K562 (cell line): Measurements from ENCODE around the gene CDC45. TPM values are rescaled to one million over a fixed set of nuclear protein-coding genes. Genes with fewer than 3 reads are reported as not detected.

ENCODE experiments used
- ATF4 ChIP-seq: fragments of 450-650 bp; formaldehyde crosslinking; IDR thresholded peaks from 2 replicates; pipeline ENCODE4 v1.4.0; 2022; ENCODE audit warnings: mild to moderate bottlenecking, moderate library complexity
- FOXA3 ChIP-seq, 2 experiments: fragments of 450-650 bp in 1 of 2; sonication (generic) in 1 of 2; formaldehyde crosslinking; IDR thresholded peaks in 1 of 2; conservative IDR thresholded peaks in 1 of 2; 2 replicates each; pipeline versions ENCODE4 v1.4.0 to v1.8.0; 2020 to 2022; ENCODE audit warnings: mild to moderate bottlenecking in 2 of 2, missing genetic modification reagents in 1 of 2
- RCOR1 ChIP-seq, 2 experiments: IDR thresholded peaks; 2 replicates each; pipeline ENCODE4 v1.6.1; 2012; ENCODE audit warnings: low read depth in 2 of 2, low read length in 2 of 2, borderline replicate concordance in 1 of 2, improper control_type of control experiment in 1 of 2
- RHOXF2B ChIP-seq: fragments of 250-450 bp; sonication (Bioruptor Pico); conservative IDR thresholded peaks from 2 replicates; pipeline ENCODE4 v1.5.1; 2021
- SIRT6 ChIP-seq: IDR thresholded peaks from one replicate; pipeline ENCODE4 v1.6.1; 2012; ENCODE audit warnings: low read depth, mild to moderate bottlenecking, control low read depth, inconsistent platforms, low read length, moderate library complexity
- SMARCC2 ChIP-seq: fragments of 450-650 bp; IDR thresholded peaks from 2 replicates; pipeline ENCODE4 v1.6.1; 2017; ENCODE audit warnings: antibody characterized with exemption, moderate library complexity, mild to moderate bottlenecking, low read depth
- ZC3H4 ChIP-seq: sonication (generic); formaldehyde crosslinking; IDR thresholded peaks from 2 replicates; pipeline ENCODE4 v1.9.0; 2021; ENCODE audit warnings: missing genetic modification reagents, borderline replicate concordance
- ZNF184 ChIP-seq: sonication (generic); formaldehyde crosslinking; IDR thresholded peaks from 2 replicates; pipeline ENCODE4 v1.5.0; 2020; ENCODE audit warnings: missing genetic modification reagents
- ZNF639 ChIP-seq, 2 experiments: fragments of 200-800 bp in 1 of 2; sonication (Bioruptor generic) in 1 of 2; sonication (generic) in 1 of 2; formaldehyde crosslinking in 1 of 2; IDR thresholded peaks in 1 of 2; conservative IDR thresholded peaks in 1 of 2; 2 replicates each; pipeline versions ENCODE4 v1.5.0 to v1.6.1; 2016 to 2020; ENCODE audit warnings: missing compliant biosample characterization in 1 of 2, missing genetic modification characterization in 1 of 2, missing genetic modification reagents in 1 of 2
- polyA plus RNA-seq, 8 experiments: library from polyadenylated mRNA; depleted of rRNA in 4 of 8; stranded (reverse) in 5 of 8; unstranded in 3 of 8; fragments of >200 nt; fragmentation: Nextera tagmentation in 2 of 8; fragmentation: Illumina TruSeq in 1 of 8; extraction: Ambion mirVana in 2 of 8; extraction: Trizol in 1 of 8; gene quantifications; 2 replicates each; pipeline versions ENCODE4 v1.2.1 to v1.2.3, GENCODE V29; 2011 to 2014; ENCODE audit warnings: inconsistent platforms in 1 of 8, missing spikeins in 1 of 8
- total RNA-seq, 7 experiments: library from RNA; depleted of rRNA in 6 of 7; stranded (reverse); fragments of >200 nt in 6 of 7; fragmentation: Illumina TruSeq in 2 of 7; extraction: Trizol in 2 of 7; gene quantifications; 2 replicates each; pipeline versions ENCODE4 v1.2.1 to v1.2.3, GENCODE V29; 2011 to 2021; ENCODE audit warnings: low replicate concordance in 1 of 7
- TF ChIP-seq, protein P1 (sequence below): sonication (generic); formaldehyde crosslinking; IDR thresholded peaks from 2 replicates; pipeline ENCODE4 v1.9.0; 2022; ENCODE audit warnings: mild to moderate bottlenecking, missing genetic modification reagents
- TF ChIP-seq, protein P2 (sequence below): sonication (generic); formaldehyde crosslinking; IDR thresholded peaks from 2 replicates; pipeline ENCODE4 v1.8.0; 2022; ENCODE audit warnings: mild to moderate bottlenecking, low read depth, missing genetic modification reagents
- TF ChIP-seq, protein P3 (sequence below): fragments of 450-650 bp; IDR thresholded peaks from 2 replicates; pipeline ENCODE4 v1.6.1; 2017; ENCODE audit warnings: antibody characterized with exemption, mild to moderate bottlenecking

The CDC45 gene
- total and polyA plus RNA-seq, 9 of the 15 experiments (the other 6 are each of a cell fraction or from before 2014, with no cell fraction given): 251 to 580 (median 410) TPM

DNA sequence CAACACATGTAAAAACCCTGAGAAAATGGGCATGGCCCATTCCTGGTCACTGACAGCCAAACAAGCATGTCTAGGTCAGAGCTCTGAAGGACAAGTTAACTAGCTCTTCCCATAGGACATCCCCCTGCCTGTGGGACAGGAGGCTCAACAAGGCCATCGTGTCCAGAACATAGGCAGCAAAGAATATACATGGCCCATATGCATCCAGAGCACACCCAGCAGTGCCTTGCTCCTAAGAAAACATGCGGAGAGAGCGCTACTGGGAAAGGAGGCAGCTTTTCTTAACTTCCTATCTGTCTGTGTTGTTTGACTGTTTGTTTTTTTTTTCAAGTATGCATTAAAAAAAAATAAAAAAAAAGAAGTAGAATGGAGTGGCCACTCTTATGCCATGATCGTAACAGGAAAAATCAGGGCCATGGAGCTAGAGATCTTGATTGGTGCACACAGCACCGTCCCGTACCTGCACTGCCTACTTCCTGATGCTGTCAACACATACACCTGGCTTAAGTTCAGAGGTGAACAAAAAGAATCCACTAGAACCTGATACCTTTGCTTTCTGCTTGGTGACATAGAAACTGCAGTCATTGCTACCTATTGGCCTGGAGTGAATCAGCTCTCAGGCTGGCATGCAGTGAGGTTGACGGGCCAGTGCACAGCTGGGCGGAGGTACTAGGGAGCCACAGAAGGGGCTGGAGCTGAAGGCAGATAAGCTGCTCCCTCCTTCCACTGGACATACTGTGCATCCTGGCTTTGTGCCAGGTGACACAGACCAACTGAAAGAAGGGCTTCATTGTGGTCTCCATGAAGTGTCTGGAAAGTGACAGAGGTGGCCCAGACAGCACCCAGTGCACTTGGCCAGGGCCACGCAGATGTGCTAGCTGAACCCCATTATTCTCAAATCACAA is 12.6 kb upstream of the CDC45 start (continued):
- TF ChIP-seq SIRT6 (no peak), FOXA3 (CRISPR knock-in tag; conservative IDR thresholded peaks at IDR 0.05 in 1 of 2, IDR thresholded peaks at IDR 0.05 in 1 of 2) (peak in 1 of 2 experiments; percentile 76; a peak in 2 of 4 replicates), ZNF639 (CRISPR knock-in tag; conservative IDR thresholded peaks at IDR 0.05 in 1 of 2, IDR thresholded peaks at IDR 0.05 in 1 of 2) (peak in 1 of 2 experiments; percentile 20; a peak in 1 of 4 replicates), RCOR1 (IDR thresholded peaks at IDR 0.05; ENCODE audit: borderline replicate concordance in 1 of 2, low read depth in 2 of 2, low read length in 2 of 2) (no peak), ZC3H4 (no peak), SMARCC2 (no peak), ATF4 (CRISPR knock-in tag) (no peak), RHOXF2B (CRISPR knock-in tag) (no peak), ZNF184 (CRISPR knock-in tag) (peak; percentile 21; the same call in 1 of the 2 replicates)
- TF ChIP-seq, protein P1, sequence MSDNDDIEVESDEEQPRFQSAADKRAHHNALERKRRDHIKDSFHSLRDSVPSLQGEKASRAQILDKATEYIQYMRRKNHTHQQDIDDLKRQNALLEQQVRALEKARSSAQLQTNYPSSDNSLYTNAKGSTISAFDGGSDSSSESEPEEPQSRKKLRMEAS: peak; percentile 38
- TF ChIP-seq, protein P2, sequence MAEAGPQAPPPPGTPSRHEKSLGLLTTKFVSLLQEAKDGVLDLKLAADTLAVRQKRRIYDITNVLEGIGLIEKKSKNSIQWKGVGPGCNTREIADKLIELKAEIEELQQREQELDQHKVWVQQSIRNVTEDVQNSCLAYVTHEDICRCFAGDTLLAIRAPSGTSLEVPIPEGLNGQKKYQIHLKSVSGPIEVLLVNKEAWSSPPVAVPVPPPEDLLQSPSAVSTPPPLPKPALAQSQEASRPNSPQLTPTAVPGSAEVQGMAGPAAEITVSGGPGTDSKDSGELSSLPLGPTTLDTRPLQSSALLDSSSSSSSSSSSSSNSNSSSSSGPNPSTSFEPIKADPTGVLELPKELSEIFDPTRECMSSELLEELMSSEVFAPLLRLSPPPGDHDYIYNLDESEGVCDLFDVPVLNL (CRISPR knock-in tag): no peak; the same call in 1 of the 2 replicates
- TF ChIP-seq, protein P3, sequence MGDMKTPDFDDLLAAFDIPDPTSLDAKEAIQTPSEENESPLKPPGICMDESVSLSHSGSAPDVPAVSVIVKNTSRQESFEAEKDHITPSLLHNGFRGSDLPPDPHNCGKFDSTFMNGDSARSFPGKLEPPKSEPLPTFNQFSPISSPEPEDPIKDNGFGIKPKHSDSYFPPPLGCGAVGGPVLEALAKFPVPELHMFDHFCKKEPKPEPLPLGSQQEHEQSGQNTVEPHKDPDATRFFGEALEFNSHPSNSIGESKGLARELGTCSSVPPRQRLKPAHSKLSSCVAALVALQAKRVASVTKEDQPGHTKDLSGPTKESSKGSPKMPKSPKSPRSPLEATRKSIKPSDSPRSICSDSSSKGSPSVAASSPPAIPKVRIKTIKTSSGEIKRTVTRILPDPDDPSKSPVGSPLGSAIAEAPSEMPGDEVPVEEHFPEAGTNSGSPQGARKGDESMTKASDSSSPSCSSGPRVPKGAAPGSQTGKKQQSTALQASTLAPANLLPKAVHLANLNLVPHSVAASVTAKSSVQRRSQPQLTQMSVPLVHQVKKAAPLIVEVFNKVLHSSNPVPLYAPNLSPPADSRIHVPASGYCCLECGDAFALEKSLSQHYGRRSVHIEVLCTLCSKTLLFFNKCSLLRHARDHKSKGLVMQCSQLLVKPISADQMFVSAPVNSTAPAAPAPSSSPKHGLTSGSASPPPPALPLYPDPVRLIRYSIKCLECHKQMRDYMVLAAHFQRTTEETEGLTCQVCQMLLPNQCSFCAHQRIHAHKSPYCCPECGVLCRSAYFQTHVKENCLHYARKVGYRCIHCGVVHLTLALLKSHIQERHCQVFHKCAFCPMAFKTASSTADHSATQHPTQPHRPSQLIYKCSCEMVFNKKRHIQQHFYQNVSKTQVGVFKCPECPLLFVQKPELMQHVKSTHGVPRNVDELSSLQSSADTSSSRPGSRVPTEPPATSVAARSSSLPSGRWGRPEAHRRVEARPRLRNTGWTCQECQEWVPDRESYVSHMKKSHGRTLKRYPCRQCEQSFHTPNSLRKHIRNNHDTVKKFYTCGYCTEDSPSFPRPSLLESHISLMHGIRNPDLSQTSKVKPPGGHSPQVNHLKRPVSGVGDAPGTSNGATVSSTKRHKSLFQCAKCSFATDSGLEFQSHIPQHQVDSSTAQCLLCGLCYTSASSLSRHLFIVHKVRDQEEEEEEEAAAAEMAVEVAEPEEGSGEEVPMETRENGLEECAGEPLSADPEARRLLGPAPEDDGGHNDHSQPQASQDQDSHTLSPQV: no peak
